Stimulated activated CD8-positive, alpha-beta memory T cell treated with anti-CD3 and anti-CD28 coated beads, Interleukin-15, amount 100 ng/mL, for 24 hours (primary cell): ENCODE data around the gene SLFN12L.
"Not testable (repeated sequence)": the region's sequence is repeated elsewhere in the genome, so short reads cannot be mapped to it uniquely, and the experiment has no call there.

Experiments used
- DNase-seq: peaks from one replicate; pipeline ENCODE4 v3.0.0-alpha.2; 2020; ENCODE audit warnings: low read depth

The SLFN12L gene

DNA sequence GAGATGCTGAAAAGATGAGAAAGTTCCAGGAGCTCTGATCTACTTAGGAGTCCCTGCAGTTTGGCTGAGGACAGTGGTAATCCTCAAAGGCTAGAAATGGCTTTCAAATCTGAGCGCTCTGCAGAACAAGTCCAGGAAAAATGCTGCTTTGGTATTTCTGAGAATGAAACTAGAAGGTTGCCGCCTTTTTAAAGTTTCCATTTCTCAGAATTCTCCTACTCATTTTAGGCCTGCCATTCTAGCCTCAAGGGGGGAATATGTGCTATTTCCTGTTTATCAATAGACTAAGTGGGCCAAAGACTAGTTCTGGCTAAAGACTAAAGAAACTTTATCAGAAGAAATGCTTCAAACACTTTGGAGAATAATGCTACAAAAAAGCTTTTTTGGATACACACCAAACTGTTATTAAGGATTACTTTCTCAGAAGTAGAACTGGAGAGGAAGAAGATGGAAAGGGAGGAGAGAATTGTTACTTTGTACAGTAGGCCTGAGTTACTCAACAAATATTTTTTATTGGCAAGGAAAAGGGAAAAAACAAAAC, at the start of gene SLFN12L:
Gene SLFN12L (minus strand): TSS at position 78 of the 541 bp plus-strand sequence. CDS start 15,314 bp downstream, outside the sequence.
- DNase-seq, result no peak

DNA sequence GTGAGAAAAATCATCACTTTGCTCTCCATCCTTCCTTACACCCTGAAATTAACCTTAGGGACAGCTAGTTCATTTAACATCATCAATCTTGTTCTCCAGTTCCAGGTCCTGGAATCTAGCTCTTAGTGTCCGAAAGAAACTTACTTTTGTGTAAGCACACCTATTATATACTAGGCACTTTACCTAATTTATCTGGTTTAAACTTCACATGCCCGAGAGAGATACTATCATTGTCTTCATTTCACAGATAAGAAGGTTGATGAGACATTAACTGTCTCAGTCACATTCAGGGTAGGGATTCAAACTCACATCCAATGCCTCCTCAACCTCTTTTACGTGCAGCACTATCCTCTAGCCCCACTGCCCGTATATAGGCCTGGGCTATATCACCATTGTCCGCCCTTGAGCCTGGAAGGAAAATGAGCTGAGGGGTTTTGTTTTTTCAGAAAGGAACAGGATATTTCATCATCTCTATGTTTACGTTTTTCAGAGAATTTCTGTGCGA, 49.1 kb upstream of the SLFN12L start:
- DNase-seq, result no peak

DNA sequence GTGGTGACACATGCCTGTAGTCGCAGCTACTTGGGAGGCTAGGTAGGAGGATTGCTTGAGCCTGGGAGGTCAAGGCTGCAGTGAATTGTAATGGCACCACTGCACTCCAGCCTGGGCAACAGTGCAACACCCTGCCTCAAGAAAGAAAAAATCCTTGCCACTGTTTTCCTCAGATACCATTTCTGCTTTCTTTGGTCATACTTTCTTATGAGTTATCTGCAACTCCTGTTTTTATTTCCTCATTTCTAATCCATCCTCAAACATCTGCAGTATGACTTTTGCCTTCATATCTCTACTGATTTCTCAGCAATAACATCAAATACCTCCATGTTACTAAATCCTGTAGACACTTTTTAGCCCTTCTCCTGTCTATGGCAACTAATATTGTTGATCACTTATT, 46.6 kb upstream of the SLFN12L start:
- DNase-seq, result no peak

GRCh38 chr17:35578929-35579432, 41.5 kb upstream of the SLFN12L start:
- DNase-seq, result no peak

DNA sequence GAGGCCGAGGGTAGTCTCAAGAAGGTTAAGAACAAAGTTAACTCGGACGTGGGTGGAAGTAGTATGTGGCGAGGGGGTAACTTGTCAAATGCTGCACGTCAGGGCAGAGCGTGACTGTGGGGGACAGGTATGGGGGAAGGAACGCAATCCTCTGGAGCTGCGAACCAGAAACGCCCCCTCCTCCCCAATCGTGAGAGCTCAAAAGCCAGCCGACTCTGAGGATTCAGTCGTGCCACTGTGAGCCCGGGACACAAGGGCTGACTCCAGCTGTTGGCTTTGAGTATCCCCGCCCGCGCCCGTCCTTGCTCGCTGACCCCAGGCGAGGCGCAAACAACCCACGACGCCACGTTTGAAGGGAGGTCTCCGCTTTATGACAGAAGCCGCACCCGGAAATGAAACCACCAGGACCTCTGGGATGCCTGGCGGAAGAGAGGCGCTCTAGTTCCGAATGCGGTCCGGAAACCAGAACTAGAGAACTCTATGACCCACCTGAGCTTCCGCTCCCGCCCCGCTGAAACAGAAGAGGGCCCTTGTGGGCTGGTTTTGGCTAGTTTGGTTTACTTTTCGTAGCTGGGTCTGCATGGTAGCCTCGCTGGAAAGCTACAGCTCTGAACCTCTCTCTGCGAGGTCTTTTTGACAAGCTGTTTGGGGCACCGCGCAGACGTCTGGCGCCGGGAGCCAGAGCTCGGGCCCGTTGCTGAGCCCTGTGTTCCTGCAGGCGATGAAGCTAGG, 40.9 kb upstream of the SLFN12L start, which contains the start of gene PEX12:
Gene PEX12 (minus strand): TSS at position 375 of the 732 bp plus-strand sequence. CDS start 550 bp downstream, outside the sequence.
- DNase-seq, result peak; percentile 57

- DNase-seq, result no peak
Observed at GRCh38 chr17:35577830-35578196, 40.3 kb upstream of the SLFN12L start.

DNA sequence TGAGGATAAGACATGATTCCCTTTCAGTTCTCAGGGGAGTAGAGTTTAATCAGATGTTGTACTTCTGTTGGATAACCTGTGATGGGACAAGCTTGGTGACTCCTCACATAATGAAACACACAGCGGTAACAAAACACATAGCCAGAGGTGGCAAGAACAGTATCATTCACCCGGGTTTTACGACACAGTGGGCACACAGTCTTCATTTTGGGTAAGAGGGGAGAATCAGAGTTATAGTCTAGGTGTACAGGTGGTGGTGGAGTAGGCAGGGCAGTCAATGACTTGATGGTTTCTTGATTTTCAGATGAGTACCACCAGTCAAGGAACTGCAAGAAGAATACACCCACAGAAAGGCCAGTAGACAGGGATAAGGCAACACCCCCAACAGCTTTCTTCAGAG, 38.3 kb upstream of the SLFN12L start:
- DNase-seq, result no peak

GRCh38 chr17:35569405-35569804, 31.9 kb upstream of the SLFN12L start:
- DNase-seq, result no peak

- no peak for DNase-seq
Observed at GRCh38 chr17:35568561-35568960, 31.1 kb upstream of the SLFN12L start.

GRCh38 chr17:35566968-35567367, 29.5 kb upstream of the SLFN12L start:
- no peak for DNase-seq

- DNase-seq, result not testable (repeated sequence)
Observed at GRCh38 chr17:35563181-35563580, 25.7 kb upstream of the SLFN12L start.

DNA sequence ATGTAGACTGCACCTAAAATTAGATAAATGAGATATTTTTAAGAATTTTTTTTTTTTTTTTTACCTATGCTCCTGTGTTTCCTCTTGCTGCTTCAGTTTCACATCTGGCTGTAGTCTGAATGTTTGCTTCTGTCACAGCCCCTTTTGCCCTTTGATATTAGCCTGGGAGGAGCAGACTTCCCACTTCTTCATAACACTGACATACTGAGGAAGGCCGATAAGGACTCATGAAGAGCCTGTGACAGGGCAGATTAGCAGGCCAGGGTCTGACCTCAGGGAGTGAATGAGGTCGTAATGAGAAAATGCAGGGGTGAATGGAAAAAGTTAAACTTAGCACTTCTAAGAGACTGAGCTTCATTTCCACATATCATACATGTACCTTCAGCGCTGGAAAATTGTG, 23.2 kb upstream of the SLFN12L start, which contains the start of gene SLFN14:
Gene SLFN14 (minus strand): TSS at position 117 of the 400 bp plus-strand sequence. CDS start 2,757 bp downstream, outside the sequence.
- no peak for DNase-seq

DNA sequence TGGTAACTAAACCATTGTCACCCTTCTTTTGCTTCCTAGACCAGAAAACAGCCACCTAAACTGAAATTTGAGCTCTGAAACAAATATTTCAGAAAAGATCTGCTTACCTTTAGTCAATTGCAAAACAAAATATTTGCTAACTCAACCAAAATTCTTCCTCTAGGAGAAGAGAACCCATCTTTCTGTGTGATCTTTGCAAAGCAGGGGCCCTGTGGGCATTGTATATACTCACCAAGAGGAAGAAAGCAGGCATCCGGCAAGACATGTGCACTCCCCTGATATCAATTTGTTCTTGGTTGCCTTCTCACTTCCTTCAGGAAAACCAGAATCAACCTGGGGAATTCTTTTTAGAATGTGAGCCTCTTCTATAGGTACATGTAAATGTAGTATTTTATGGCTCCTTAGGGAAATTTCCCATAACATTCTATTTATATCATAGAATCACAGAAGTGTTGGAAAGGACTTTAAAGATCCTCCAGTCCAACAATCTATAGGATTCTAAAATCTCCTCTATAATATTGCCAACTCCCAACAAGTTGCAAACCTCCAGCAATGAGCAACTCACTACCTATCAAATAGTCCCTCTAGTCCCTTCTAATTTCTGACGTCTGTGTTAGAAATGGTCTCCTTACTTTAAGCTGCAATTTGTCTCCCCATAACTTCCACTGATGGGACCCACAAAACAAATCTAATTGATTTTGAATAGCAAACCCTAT, 22.2 kb upstream of the SLFN12L start:
- DNase-seq, result no peak

DNA sequence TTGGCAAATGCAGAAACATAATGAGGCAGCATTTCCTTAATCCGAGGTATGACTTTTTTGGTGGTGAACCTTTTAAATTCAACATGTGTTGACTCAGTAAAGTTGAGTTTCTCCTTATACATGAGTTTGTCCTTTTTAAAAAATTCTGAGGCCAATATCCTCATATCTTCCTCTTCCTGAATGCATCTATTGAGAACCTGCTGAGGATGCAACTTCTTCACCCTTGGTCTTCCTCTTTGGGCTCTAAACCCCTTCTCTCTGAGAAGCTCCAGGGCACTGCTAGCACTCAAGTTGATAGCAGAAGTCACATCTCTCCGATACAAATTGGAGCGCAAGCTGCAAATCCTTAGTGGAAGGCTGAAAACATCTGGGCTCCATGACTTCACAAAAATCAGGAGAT, 19.9 kb upstream of the SLFN12L start:
- DNase-seq, result no peak

- no peak for DNase-seq
Observed at GRCh38 chr17:35555691-35556090, 18.2 kb upstream of the SLFN12L start.

GRCh38 chr17:35554668-35555067, 17.2 kb upstream of the SLFN12L start:
- no peak for DNase-seq

GRCh38 chr17:35553310-35553709, 15.8 kb upstream of the SLFN12L start:
- no peak for DNase-seq

DNA sequence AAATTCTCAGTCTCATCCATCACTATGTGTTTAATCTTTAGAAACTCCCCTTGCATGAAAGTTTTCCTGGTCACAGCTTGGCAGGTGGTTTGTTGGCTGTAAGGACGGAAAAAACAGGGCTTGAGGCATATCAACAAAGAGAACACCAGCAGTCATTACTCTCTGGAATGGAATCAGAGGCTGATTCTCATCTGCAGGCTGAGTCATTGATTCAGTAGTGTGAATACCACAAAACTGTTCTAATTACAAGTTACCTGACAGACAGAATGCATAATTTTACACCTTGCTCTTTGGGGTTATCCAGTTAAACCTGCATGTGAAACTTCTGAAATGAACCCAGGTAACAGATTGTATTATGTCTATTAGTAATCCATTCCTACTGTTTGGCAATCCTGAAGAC, 11.5 kb upstream of the SLFN12L start:
- DNase-seq, result no peak

DNA sequence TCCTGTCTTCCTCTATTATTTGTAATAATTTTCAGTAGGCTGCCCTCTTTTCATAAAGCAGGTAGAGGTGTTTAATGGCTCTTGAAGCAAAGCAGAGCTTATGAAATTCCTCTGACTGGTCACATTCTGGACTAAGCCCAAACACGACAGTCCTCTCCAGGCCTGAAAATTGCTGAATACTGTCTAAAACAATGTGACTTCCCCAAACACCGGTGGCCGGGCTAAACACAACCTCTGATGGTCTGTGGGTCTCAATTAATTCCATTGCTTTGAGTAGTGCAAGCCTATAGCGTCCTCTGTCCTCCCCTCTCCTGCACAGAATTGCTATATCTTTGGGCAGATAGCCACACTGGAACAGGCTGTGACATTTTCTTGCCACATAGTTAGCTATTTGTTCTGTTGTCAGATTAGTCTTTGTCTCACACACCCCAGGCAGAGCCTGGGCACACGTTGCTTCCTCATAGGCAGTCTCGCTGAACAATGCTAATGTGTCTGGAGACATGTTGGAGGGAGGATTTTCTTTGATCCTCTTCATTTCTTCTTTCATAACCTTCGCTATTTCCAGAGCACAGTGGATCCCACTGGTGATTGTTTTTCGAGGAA, 10.8 kb upstream of the SLFN12L start:
- DNase-seq, result no peak

GRCh38 chr17:35546487-35546886, 9.0 kb upstream of the SLFN12L start:
- no peak for DNase-seq

GRCh38 chr17:35545150-35545549, 7.7 kb upstream of the SLFN12L start:
- no peak for DNase-seq

GRCh38 chr17:35543856-35544255, 6.4 kb upstream of the SLFN12L start:
- DNase-seq, result no peak
